COR-L47 (cell line): ENCODE results near the gene GOLGA7B.

Experiments
- DNase-seq: peaks from one replicate; lab custom pipeline; 2025; lab: John Stamatoyannopoulos, UW

Gene GOLGA7B

DNA sequence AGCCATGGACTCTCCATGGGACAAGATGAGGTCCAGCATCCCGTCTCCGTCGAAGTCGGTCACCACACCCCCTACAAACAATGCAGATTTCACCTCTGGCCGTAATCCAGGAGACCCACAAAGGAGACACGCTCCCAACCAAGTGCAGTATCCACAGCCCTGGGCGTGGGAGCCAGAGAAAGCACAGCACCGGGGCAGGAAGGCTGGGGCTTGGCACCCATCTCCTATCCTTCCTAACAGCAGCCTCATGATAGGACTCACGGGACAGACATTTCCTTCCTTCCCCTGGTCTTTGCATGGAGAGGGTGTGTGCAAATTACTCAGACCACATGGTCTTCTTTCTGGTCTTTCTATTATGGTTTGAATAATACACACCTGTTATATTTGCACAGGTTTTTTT is 46.3 kb downstream of the GOLGA7B start:
- DNase-seq: no peak

DNA sequence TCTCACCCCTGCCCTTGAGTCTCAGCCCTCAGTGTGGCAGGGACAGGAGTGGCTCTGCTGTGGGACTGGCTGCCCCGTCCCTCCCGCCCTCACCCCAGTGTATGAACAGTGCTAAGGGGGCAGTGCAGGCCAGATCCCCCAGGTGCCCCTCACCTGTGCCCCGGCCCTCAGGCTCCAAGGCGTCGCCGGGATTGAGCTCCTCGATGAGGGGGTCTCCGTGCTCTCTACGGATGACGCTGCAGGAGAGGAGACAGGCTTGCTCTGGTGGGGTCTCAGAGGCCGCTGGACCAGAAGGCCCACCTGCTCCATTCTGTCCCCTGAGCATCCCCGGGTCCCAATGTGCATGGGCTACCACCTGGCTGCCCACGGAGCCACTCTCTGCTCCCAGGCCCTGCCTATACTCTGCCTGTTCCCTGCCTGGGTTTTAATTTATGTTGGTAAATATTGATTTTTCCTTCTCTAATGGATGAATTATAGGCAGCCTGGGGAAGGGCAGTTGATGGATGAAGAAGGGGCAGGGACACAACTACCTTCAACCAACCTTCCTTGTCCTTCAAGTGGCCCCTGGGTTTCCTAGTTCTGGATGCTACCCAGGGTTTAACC is 47.2 kb downstream of the GOLGA7B start:
- no peak for DNase-seq

DNA sequence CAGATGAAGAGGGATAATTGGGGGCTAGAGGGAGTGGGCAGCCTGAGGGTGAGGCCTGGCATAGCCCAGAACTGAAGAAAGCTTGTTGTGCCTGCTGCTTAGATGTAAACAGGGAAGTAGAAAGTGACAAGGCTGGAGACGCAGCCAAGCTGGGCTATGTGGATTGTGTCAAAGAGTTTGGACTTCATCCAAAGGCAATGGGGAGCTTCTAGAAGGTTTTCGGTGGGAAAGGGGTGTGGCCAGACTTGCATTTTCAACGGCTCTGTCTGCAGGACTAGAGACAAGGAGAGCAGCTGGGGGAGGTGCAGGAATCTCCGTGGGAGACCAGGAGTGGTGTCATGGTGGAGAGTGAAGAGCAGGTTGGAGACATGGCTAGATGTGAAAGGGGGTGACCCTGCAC is 48.8 kb downstream of the GOLGA7B start:
- peak; percentile 24 for DNase-seq

DNA sequence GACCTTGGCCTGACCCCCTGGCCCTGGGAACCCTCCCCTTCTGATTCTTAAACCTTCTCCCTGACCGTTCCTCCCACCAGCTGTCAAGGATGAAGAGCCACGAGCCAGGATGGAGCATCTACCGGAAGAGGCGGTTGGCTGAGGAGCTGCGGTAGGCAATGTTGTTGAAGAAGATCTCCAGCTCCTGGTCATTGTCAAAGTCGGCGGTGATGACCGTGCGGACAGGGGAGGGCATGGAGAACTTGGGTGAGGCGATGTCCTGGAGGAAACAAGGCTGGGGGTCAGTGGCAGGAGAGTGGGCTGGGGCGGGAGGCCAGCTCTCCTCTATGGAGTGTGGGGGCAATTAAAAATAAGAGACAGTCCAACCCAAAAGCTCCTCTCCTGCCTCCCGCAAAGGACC is 51.7 kb downstream of the GOLGA7B start:
- DNase-seq: no peak

DNA sequence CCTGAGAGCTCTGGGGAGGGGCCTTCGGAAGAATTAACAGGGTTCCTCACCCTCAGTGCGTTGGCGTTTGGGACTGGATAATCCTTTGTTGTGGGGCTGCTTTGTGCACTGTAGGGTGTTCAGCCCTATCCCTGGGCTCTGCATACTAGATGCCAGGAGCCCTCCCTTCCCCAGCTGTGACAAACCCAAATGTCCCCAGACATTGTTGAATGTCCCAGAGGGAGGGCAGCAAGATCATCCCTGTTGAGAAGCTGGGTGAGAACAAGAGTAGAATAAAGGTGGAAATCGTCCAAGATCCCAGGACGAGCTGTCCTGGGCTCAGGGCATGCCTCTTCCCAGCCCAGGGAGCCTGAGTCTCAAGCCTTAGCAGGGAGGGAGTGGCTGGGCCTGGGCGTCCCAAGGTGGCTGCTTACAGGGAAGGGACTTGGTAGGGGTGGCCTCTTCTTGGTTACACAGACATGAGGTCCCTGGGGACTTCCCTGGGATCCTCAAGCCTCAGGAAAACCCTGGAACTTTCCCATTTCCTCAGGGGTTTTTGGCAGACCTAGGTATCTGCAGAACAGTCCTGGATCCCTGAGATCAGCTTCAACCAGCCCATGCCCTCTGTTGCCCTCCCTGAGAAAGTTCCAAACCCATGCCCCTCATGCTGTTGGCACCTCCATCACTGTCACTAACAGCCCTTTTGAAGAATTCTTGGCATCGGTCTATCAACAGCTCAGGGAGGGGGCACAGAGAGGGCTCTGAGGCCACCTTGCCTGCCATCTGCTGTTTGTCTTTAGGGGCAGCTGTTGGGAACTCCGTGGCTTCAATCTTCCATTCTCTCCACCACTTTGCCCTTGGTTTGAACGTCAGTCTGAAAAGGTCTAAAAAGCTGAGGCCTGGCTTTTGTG is 53.7 kb downstream of the GOLGA7B start:
- DNase-seq: peak; percentile 33

DNA sequence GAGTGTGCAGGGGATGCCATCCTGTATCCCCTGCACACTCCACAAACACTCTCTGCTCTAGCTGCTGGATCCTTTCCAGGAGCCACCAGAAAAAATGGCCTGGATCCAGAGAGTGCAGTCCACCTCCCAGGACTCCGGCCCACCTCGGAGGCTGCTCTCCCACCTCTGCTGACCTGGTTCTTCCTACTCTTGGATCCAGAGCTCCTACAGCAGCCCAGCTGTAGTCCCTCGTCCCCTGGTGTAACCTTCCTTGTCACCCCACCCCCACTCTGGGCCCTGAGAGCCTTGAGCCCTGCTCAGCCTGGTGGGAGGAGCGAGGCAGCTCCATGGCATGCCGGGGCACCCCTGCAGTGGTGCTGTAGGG is 54.4 kb downstream of the GOLGA7B start:
- DNase-seq: no peak

DNA sequence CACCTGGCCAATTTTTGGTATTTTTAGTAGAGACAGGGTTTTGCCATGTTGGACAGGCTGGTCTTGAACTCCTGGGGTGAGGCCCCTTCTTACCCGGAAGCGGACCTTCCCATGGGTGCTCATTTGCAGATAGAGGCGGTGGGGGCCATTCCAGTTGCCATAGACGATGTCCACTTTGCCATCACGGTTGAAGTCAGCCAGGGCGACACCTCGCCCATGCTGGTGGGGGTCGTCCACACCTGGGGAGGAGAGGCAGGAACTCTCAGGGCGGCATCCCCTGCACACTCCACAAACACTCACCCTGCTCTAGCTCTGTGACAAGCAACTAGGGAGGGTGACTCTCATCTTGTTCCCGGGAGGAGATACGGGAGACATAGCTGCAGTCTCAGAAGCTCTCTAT is 54.9 kb downstream of the GOLGA7B start:
- no peak for DNase-seq

DNA sequence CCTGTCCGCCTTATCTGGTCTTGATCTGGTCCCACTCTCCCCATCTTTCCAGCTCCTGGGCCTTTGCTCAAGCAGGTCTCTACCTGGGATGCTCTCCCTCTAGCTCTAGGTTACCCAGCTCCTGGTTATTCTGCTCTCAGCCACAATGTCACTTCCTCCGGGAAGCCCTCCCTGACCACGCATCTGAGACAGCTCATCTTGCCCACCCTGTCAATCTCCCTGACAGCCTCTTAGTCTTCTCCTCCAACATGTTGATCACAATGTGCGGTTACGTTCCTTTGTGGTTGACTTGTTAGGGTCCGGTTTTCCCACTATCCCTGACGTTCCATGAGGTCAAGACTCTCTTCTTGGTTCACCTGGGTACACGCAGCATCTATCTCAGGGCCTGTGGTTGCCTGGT is 55.6 kb downstream of the GOLGA7B start:
- DNase-seq: no peak

DNA sequence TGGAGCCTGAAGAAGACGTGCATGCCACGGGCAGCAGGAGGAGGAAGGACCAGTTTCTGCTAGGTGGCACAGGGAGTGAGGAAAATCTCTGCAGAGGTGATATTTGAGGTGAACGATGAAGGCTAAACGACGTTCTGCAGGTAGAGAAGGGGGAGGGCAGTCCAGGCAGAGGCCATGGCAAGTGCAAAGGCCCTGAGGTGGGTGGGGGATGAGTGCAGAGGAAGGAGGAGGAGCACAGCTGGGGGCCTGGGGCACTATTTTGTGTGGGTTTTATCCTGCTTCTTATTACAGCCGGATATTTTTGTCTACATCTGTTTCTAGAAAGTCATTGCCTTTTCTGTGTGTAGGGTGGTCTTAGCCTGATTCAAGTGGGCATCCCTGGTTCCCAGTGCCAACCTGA is 57.6 kb downstream of the GOLGA7B start:
- no peak for DNase-seq

DNA sequence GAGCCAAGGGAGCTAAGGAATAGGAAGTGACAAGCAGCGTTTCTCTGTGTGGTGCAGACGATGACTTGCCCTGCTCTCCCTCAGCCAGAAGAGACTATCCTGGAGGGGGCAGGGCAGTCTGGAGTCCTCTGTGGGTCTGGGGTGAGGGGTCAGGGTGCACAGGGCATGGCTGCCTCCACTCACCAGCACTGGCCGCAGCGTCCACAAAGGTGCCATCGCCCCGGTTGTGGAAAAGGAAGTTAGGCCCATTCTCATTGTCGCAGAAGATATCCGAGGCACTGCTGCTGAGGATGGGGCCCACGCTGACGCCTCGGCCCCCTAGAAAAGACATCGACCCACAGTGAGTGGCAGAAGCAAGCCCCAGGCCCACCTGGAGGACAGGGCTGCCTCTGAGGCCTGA is 58.2 kb downstream of the GOLGA7B start:
- no peak for DNase-seq

DNA sequence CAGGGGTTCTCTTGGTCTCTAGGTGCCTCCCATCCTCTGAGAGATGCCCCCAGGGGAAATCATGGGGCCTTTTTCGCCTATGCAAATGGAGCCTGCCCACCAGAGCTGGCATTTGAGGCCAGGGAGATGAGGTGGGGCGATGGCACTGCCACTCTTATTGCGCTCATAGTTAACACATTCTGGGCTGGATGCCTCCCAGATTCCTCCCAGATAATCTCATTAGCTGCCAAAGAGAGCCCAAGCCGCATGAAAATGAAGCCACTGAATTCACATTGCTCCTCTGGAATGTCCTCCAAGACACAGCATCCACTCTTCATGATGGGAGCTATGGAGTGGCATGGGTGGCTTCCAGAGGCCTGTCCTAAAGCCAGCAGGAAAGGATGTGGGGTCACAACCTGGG is 61.0 kb downstream of the GOLGA7B start:
- no peak for DNase-seq

DNA sequence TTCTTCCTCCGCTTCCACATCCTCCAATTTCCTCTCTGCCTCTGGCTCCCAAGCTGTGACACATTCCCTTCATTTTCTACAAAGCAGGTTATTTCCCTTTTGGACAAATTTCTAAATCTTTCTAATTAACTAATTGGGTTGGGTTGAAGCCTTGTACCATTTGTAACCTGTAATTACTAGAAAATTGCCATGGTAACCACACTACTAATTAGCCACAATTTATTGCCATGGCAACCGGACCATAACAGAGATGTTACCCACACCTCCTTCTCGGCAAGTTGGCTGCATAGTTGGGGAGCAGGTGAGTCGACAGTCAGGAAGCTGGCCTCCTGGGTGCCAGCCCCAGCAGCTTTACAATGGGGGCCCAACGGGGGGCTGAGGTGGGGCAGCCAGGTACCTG is 61.6 kb downstream of the GOLGA7B start:
- peak; percentile 90 for DNase-seq

DNA sequence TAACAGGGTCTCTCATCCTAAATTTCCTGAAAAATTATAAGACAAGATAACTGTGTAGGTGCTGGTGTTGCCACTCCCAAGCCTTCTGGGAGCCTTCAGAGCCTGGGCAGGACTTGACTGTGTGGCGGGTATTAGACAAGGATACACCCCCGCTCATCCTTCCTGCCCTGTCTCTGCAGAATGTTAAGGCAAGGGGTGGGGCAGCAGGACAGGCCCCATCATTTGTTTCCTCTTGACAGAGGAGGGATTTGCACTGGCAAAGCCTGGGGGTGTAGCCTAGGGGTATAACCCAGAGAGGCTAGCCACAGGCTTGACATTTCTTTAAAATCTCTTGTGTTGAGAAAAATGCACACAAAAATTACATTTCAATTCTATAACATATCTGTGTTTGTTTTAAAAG is 63.5 kb downstream of the GOLGA7B start:
- no peak for DNase-seq

DNA sequence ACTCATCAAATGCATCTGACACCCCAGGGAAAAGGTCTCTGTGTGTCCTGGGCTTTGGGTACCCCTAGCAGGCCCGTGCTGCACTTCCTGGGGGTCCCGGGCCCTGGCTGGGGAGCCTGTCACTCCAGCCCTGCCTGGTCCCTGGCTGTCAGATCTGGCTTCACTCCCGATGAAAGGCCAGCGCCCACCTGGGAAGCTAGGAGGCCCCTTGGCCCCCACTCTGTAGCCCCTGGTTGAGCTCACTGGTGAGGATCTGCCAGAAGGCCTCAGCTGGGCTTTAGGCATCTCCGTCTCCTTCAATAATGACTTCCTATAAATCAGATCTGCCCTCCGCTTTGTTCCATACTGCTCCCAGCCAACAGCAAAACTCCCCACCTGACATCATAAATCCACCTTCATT is 64.0 kb downstream of the GOLGA7B start:
- no peak for DNase-seq

DNA sequence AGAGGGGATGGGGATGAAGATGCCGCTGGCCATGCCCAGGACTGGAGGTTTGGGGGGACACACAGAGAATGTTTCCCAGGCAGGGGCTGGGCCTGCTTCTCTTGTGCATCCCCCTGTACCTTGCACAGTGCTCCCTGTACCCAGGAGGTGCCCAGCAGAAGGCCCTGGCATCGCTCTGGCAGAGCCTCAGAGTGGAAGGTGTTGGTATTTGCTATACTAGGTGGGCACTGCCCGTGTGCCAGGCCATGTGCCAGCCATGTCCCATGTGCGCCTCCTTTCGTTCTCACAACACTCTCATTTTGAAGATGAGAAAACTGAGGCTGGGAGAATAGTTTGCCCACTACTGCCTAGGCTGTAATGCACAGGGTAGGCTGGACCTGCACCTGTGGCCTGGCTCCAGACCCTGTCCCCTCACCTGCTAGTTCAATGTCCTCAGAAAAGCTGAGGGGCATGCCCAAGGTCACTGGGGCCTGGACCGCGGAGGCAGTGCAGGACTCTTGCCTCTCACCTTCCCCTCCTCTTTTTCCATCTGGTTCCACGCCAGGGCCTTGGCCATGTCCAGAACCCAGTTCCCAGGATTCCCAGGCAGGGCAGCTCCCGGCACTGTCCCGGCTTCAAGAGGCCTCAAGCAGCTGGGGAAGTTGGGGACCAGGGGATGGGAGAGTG is 64.7 kb downstream of the GOLGA7B start:
- no peak for DNase-seq

DNA sequence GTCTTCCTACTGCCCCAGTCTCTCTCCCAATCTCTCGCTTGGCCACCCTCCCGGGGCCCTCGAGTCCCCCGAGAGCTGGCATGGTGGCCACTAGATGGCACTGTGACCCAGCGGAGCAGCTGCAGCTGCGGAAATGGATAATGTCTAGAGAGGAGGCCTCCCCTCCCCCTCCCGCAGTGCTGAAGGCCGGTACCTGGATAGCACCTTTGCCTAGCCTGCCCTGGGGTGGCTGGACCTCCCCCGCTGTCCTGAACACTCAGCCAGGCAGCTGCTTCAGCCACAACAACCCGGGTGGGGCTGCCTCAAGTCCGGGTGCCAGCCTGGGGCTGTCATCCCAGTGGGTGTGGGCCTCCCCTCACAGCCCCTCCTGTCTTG is 65.2 kb downstream of the GOLGA7B start:
- DNase-seq: peak; percentile 12

DNA sequence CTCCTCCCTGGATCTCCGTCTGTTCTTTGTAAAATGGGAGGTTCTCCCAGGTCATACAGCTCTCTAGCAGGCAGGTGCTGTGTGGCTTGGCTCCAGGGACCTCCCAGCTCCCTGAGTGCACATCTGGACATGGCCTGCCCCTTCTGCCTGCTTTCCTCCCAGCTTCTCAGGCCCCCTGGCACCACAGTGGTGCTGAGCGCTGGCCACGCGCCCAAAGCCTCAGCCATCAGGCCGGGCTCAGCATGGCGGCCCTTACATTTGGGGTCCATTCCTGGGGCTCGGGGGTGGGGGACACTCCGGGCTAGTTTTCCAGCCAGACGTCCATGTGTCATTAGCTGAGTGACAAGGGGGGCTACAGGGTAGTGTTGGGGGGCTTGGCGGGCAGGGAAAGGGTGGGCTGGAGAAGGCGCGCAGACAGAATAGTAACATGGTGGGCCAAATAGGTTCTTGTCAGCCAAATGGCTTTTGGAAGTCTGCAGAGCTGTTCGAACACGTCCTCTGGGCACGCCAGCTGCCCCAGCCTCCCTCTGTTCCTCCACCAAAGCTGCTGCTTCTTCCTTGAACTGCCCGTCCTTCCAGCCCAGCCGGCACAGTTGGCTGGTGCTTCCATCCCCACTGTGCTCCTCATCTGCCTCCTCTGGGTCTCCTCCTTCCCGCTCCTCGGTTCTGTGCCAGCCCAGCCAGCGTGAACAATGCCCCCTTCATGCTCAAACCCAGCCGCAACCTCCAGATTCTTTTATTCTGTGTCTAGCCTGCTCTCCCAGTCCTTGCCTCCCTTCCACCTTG is 65.9 kb downstream of the GOLGA7B start:
- no peak for DNase-seq

DNA sequence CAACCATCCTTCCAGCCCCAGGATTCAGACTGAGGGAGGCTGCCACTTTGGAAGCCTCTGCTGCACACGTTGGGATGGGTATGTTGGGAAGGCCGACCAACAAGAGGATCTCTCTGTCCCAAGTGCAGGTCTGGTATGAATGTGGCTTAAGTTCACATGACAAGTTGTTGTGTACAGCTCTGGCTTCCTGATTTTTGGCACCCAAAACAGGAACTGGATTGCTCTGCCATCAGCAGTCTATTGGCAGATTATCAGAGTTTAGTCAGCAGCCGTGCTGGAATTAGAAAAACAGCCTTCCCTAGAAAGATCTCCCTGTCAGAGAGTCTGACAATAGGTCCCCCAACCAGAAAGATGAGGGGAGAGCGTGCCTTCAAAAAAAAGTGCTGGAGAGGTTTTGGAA is 66.9 kb downstream of the GOLGA7B start:
- no peak for DNase-seq

DNA sequence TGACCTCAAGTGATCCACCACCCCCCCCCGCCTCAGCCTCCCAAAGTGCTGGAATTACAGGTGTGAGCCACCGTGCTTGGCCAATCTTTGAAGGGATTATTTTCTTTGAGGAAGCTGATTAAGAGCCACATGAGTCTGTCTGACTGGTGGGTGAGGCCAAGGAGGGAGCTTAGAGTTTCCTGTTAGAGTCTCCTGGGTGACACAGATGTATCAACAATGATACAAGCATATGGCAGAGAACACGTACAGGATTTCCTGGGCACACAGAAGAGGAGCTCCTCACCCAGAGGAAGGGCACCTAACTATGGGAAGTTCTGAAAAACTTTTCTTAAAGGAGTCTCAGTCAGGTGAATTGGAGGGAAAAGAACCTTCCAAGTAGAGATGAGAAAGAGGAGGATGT is 69.4 kb downstream of the GOLGA7B start:
- DNase-seq: no peak

DNA sequence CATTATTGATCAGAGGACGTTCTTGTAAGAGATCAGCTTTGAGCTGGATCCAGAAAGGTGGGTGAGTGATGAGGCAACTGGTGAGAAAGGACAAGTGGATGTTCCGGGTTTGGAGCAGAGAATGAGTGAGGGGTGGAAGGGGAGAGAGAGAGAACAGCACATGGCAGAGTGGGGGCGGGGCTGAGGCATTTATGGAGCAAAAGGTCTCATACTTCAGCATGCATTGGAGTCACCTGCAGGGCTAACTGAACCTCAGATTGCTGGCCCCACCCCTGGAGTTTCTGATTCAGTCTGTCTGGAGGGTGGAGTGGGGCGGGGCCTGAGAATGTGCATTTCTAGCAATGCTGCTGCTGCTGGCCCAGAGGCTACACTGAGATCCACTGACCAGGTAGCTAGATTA is 71.2 kb downstream of the GOLGA7B start:
- no peak for DNase-seq
